GM18499 (cell line): Measurements from ENCODE around the gene ZNF281.
"Not testable (repeated sequence)": the region's sequence is repeated elsewhere in the genome, so short reads cannot be mapped to it uniquely, and the experiment has no call there.

Experiments used
- ATAC-seq: cut with Tn5 transposase; IDR thresholded peaks from one replicate; pipeline ENCODE4 v1.9.1; 2021; ENCODE audit warnings: moderate number of reproducible peaks; ENCODE audit not compliant: insufficient read depth, unreplicated experiment

Gene ZNF281

DNA sequence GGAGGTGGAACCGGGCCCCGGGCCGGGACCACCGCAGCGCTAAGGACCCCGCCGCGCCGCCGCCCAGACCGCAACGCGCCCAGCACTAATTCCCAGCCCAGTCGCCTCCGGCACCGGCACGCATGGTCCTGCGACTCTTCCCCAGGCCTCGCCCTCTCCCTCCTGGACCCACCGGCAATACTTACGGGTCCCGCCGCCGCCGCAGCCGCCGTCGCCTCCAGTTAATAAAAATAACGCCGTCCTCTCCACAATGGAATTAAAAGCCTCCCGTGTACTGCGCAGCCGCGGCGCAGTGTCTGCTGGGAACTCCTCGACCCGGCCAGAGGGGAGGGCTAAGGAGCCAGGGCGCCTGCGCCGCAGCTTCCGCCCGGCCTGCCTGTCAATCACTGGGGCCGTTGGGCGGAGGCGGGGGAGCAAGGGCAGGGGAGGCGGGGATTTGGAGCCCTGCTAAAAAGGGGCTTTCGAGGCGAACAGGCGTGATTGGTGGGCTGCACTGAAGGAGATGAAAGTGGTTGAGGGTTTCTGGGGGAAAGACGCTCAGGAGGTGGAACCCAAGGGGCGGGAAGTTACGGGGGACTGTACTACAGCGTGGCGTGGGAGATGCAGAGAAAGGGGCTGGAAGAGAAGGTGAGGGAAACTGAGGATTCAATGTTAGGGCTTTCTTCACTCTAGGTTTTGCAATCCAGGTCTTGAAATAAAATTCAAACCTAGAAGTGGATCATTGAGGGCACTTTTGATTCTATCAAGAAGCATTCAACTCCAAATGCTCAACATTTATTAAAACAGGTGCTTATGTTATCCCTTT lies at the start of gene ZNF281:
ZNF281 (minus strand) TSS at position 276 of the 805 bp plus-strand sequence. CDS start 331 bp downstream, outside the sequence.
- peak; percentile 76 for ATAC-seq

- ATAC-seq = no peak
Observed at GRCh38 chr1:200458780-200459179, 48.9 kb upstream of the ZNF281 start.

- no peak for ATAC-seq
Observed at GRCh38 chr1:200457810-200458209, 48.0 kb upstream of the ZNF281 start.

DNA sequence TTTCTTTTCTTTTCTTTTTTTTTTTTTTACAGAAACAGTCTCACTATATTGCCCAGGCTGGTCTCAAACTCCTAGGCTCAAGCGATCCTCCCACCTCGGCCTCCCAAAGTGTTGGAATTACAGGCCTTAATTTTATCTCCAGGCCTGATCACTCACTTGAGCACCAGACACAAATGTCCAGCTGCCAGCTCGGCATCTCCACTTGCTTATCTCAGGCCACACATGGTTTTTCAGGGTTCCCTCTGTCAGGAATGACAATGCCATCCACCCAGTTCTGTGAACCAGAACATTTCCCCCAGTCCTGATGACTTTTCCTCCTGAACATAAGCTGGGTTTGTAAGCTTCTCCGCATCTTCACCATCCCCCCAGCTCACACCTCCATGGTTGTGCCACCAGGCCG lies 44.6 kb upstream of the ZNF281 start:
- ATAC-seq = no peak

DNA sequence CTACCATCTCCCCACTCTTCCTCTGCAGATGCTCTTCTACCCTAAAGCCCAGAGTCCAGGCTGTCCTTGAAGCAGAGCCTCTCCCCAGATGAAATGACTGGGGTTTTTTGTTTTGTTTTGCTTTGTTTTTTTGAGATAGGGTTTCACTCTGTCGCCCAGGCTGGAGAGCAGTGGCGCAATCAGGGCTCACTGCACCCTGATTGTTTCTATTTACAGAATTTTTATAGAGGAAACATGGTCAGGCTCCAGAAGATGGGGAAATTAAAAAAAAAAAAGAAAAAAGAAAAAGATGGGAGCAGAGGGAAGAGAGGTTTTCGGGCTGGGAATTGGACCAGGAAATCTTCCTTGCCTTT lies 43.7 kb upstream of the ZNF281 start:
- no peak for ATAC-seq

DNA sequence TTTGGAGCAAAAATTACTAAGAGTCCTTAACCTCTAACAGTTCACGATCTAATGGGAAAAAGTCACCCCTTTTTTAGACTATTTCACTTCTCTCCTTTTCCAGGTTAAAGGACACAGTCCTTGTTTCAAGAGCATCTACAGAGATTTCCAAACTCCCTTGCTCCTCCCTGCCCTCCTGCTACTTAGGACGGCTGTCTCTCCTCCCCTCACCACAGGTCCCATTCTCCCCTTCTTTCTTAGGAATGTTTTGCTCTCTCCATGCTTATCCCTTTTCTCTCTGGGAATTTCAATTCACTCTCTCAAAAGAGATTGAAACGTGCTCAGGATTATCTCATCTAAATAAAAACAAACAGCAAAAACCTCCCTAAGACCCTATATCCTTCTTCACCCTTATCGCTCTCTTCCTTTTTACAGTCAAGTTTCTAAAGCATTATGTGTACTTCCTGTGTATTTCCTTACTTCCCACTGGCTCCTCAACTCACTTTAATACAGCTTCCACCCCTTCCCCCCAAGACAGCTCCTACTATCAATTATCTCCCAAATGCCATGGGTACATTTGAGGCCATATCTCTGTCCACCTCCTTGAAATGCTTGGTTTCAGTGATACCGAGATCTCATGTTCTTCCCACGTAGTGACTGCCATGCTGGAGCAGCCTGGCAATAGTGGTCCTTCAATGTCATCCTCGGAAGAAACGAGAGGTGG lies 43.2 kb upstream of the ZNF281 start:
- ATAC-seq = no peak

DNA sequence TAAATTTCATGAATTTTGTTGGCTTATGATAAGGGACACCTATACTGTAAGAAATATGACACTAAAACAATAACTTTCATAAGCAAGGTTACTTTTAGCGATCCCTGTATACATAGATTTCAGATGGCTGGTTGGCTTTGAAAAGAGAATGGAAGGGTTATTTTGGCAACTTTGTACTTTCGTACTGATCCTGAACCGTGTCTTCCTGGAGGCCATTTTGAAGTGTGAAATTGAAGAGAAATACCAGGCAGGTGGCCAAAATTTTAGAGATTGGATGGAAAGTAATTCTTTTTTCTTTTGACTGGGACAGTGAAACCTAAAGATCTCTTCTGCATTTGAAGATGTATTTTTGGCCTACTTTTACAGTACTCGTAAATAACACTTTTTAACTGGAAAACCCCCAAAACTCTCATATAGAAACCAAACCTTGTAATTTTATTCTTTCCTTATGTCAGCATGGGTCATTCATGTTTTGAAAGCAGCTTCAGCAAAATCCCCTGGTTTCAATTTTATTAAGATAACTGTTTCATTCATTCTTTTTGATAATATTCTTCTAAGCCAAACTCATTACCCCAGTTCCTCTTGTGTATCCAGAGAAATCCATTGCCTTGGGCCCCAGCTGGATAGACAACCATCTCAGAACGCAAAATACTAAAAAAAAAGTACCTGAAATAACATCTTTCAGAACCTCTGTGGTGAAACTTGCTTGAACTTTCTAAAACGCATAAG lies 38.4 kb upstream of the ZNF281 start:
- peak; percentile 91 for ATAC-seq

GRCh38 chr1:200445213-200445612 lies 35.4 kb upstream of the ZNF281 start:
- ATAC-seq = no peak

- ATAC-seq = no peak
Observed at GRCh38 chr1:200444478-200444877, 34.6 kb upstream of the ZNF281 start.

DNA sequence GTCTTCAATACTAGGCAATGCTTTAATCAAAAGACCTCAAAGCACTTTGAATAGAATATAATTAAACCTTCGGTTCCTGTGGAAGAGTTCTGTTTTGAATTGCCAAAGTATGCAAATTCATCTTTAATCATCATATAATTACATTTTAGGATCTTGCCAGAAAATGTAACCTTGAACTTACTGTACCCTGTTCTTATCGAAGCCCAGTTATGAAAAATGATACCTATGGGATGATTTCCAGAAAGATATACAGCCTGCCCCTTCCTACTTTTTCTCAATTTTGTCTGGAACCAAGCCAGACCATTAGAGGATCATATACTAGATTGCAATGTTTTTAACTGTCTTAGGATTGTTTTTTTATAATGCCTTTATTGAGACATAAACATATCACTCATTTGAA lies 34.0 kb upstream of the ZNF281 start:
- no peak for ATAC-seq

GRCh38 chr1:200442537-200443156 lies 32.8 kb upstream of the ZNF281 start:
- no peak for ATAC-seq

- ATAC-seq = no peak
Observed at GRCh38 chr1:200442023-200442422, 32.2 kb upstream of the ZNF281 start.

DNA sequence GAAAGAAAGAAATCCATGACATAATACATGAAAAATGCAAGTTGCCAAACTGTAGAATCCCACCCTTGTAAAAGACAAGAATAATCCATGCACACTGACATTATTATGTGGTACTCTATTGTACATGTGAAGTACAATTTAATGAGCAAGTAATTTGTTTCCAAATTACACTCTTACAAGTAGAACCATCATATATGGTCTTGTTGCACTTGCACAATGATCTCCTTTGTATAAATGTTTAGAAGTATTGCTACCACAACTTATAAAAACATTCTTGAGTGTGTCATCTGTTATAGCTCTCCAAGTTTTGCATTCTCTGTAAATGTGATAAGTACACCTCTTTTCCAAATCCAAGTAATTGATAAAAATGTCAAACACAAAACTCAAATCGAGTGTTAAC lies 29.1 kb upstream of the ZNF281 start:
- ATAC-seq = no peak

DNA sequence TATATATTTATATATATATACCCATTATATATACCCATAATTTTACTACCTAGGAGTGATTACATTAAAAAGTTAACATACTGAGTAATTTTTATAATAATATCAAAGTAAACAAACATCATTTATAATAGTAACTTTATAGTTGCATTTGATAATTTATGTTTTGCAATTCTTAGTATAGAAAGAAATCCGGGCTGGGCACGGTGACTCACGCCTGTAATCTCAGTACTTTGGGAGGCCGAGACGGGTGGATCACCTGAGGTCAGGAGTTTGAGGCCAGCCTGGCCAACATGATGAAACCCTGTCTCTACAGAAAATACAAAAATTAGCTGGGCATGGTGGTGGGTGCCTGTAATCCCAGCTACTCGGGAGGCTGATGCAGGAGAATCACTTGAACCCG lies 28.6 kb upstream of the ZNF281 start:
- ATAC-seq = not testable (repeated sequence)

DNA sequence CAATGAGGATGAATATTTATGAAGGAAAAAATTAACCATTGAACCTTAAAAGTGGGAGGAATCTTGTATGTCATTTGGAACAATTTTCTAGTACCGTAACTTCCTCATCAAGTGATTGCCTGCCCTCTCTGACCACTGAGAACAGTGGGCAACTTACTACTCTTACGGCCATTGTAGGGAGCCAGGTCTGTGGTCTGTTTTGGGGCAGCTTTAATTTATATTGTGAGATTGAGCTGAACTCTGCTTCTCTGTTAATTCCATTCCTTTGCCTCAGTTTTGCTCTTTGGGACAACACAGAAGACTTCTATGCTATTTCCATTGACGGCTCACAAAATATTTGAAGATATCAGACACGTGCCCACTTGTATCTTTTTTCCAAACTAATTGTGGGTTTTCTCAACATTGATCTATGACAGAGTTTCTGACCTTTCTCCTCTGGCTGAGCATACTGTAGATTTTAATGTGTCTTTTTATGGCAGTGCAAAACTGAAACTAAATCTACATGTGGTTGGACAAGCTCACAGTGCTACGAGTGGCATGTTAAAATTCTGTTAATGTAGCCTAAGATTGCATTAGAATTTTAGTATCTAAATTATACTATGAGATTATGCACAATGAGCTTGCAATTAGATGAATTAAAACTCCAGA lies 27.8 kb upstream of the ZNF281 start:
- peak; percentile 61 for ATAC-seq

DNA sequence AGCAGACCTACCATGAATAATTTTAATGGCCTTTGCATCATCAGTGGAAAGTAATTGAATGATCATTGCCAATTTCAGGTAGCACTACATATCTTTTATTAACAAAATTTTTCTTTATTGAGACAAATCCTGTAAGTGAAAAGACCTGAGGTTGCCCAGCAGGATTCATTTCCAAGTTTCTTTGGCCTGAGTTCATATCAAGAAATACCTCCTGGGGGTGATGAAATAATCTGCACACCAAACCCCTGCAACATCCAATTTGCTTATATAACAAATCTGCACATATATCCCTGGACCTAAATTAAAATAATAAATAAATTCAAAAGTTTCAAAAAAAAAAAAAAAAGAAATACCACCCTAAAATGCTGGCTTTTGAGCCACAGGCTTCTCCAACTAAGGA lies 27.3 kb upstream of the ZNF281 start:
- ATAC-seq = no peak

- ATAC-seq = no peak
Observed at GRCh38 chr1:200436436-200436835, 26.6 kb upstream of the ZNF281 start.

- ATAC-seq = no peak
Observed at GRCh38 chr1:200435200-200435780, 25.5 kb upstream of the ZNF281 start.

- no peak for ATAC-seq
Observed at GRCh38 chr1:200433586-200433985, 23.8 kb upstream of the ZNF281 start.

DNA sequence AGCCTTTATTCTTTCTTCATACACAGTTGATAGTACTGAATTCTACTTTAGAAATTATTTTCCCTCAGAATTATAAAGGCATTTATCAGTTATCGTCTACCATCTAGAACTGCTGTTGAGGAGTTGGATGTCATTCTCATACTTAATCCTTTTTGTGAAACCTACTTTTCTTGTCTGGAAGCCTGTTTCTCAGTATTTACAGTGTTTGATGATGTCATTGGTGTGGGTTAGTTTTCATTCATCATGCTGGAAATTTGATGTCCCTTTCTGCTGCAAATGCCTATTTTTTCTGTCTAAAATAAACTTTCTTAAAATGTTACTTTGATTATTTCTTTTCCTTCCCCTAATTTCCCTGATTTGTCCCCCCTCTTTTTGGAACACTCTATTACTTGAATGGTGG lies 22.8 kb upstream of the ZNF281 start:
- ATAC-seq = no peak
